ENCODE measurements around the gene TRIM21. TPM values are rescaled to one million over a fixed set of nuclear protein-coding genes. Genes with fewer than 3 reads are reported as not detected.
"Not testable (repeated sequence)": the region's sequence is repeated elsewhere in the genome, so short reads cannot be mapped to it uniquely, and the experiment has no call there.

The TRIM21 gene
- total RNA-seq: 22.0 TPM

- Histone ChIP-seq H3K27me3 (ENCODE audit: insufficient read depth, low read length) (no peaks in the 10 kb centered on the region), H3K4me1 (ENCODE audit: insufficient read depth, low read length) (peaks cover 20% of the 10 kb centered on the region), H3K4me3 (ENCODE audit: low read length) (peak within 1 kb of the TSS; percentile 75), H3K9me3 (ENCODE audit: low read depth, low read length) (no peaks in the 10 kb centered on the region)
Measured at GRCh38 chr11:4393209-4393857, at the start of gene TRIM21. Gene TRIM21 (minus strand): TSS chr11:4393702. CDS start chr11:4390409, 3,293 bp downstream.

- Histone ChIP-seq H3K4me3 (ENCODE audit: low read length) (no peak overlapping the region), H3K27me3 (ENCODE audit: insufficient read depth, low read length) (no peaks in the 10 kb centered on the region), H3K4me1 (ENCODE audit: insufficient read depth, low read length) (peaks cover 37% of the 10 kb centered on the region), H3K9me3 (ENCODE audit: low read depth, low read length) (no peaks in the 10 kb centered on the region)
Measured at GRCh38 chr11:4441515-4441914, 48.0 kb upstream of the TRIM21 start.

GRCh38 chr11:4436411-4436810, 42.9 kb upstream of the TRIM21 start:
- Histone ChIP-seq H3K27me3 (ENCODE audit: insufficient read depth, low read length) (no peaks in the 10 kb centered on the region), H3K4me3 (ENCODE audit: low read length) (no peak overlapping the region), H3K4me1 (ENCODE audit: insufficient read depth, low read length) (peaks cover 50% of the 10 kb centered on the region), H3K9me3 (ENCODE audit: low read depth, low read length) (no peaks in the 10 kb centered on the region)

- no peak overlapping the region for H3K4me3 ChIP-seq (ENCODE audit: low read length)
- H3K27me3 ChIP-seq (ENCODE audit: insufficient read depth, low read length): no peaks in the 10 kb centered on the region
- H3K9me3 ChIP-seq (ENCODE audit: low read depth, low read length): no peaks in the 10 kb centered on the region
- peaks cover 50% of the 10 kb centered on the region for H3K4me1 ChIP-seq (ENCODE audit: insufficient read depth, low read length)
Measured at GRCh38 chr11:4433856-4434255, 40.4 kb upstream of the TRIM21 start.

GRCh38 chr11:4430051-4430450, 36.5 kb upstream of the TRIM21 start:
- H3K4me1 ChIP-seq (ENCODE audit: insufficient read depth, low read length): peaks cover 30% of the 10 kb centered on the region
- H3K9me3 ChIP-seq (ENCODE audit: low read depth, low read length): no peaks in the 10 kb centered on the region
- H3K4me3 ChIP-seq (ENCODE audit: low read length): no peak overlapping the region
- H3K27me3 ChIP-seq (ENCODE audit: insufficient read depth, low read length): no peaks in the 10 kb centered on the region

GRCh38 chr11:4418403-4418802, 24.9 kb upstream of the TRIM21 start:
- Histone ChIP-seq H3K4me3 (ENCODE audit: low read length) (no peak overlapping the region), H3K4me1 (ENCODE audit: insufficient read depth, low read length) (peaks cover 3% of the 10 kb centered on the region), H3K9me3 (ENCODE audit: low read depth, low read length) (no peaks in the 10 kb centered on the region), H3K27me3 (ENCODE audit: insufficient read depth, low read length) (no peaks in the 10 kb centered on the region)

GRCh38 chr11:4416816-4417215, 23.3 kb upstream of the TRIM21 start:
- Histone ChIP-seq H3K4me3 (ENCODE audit: low read length) (no peak overlapping the region), H3K9me3 (ENCODE audit: low read depth, low read length) (no peaks in the 10 kb centered on the region), H3K4me1 (ENCODE audit: insufficient read depth, low read length) (no peaks in the 10 kb centered on the region), H3K27me3 (ENCODE audit: insufficient read depth, low read length) (no peaks in the 10 kb centered on the region)

GRCh38 chr11:4416306-4416705, 22.8 kb upstream of the TRIM21 start:
- Histone ChIP-seq H3K27me3 (ENCODE audit: insufficient read depth, low read length) (no peaks in the 10 kb centered on the region), H3K4me3 (ENCODE audit: low read length) (no peak overlapping the region), H3K9me3 (ENCODE audit: low read depth, low read length) (no peaks in the 10 kb centered on the region), H3K4me1 (ENCODE audit: insufficient read depth, low read length) (no peaks in the 10 kb centered on the region)

- not testable (repeated sequence) for H3K27me3 ChIP-seq (ENCODE audit: insufficient read depth, low read length); H3K4me1 ChIP-seq (ENCODE audit: insufficient read depth, low read length); H3K4me3 ChIP-seq (ENCODE audit: low read length); H3K9me3 ChIP-seq (ENCODE audit: low read depth, low read length)
Measured at GRCh38 chr11:4406206-4406605, 12.7 kb upstream of the TRIM21 start.

- Histone ChIP-seq H3K4me1 (ENCODE audit: insufficient read depth, low read length) (peaks cover 20% of the 10 kb centered on the region), H3K27me3 (ENCODE audit: insufficient read depth, low read length) (no peaks in the 10 kb centered on the region), H3K9me3 (ENCODE audit: low read depth, low read length) (no peaks in the 10 kb centered on the region), H3K4me3 (ENCODE audit: low read length) (peak overlapping the region; percentile 75)
Measured at GRCh38 chr11:4393858-4394223, 339 bp upstream of the TRIM21 start.

- Histone ChIP-seq H3K4me1 (ENCODE audit: insufficient read depth, low read length) (peaks cover 20% of the 10 kb centered on the region), H3K4me3 (ENCODE audit: low read length) (no peak overlapping the region), H3K9me3 (ENCODE audit: low read depth, low read length) (no peaks in the 10 kb centered on the region), H3K27me3 (ENCODE audit: insufficient read depth, low read length) (no peaks in the 10 kb centered on the region)
Measured at GRCh38 chr11:4388221-4388620, 5.3 kb downstream of the TRIM21 start.

- no peaks in the 10 kb centered on the region for H3K27me3 ChIP-seq (ENCODE audit: insufficient read depth, low read length)
- H3K4me1 ChIP-seq (ENCODE audit: insufficient read depth, low read length): no peaks in the 10 kb centered on the region
- H3K9me3 ChIP-seq (ENCODE audit: low read depth, low read length): no peaks in the 10 kb centered on the region
- no peak overlapping the region for H3K4me3 ChIP-seq (ENCODE audit: low read length)
Measured at GRCh38 chr11:4385978-4386740, 7.3 kb downstream of the TRIM21 start.

GRCh38 chr11:4381901-4382300, 11.6 kb downstream of the TRIM21 start:
- H3K4me1 ChIP-seq (ENCODE audit: insufficient read depth, low read length): no peaks in the 10 kb centered on the region
- H3K4me3 ChIP-seq (ENCODE audit: low read length): no peak overlapping the region
- H3K27me3 ChIP-seq (ENCODE audit: insufficient read depth, low read length): no peaks in the 10 kb centered on the region
- no peaks in the 10 kb centered on the region for H3K9me3 ChIP-seq (ENCODE audit: low read depth, low read length)

- H3K4me1 ChIP-seq (ENCODE audit: insufficient read depth, low read length): no peaks in the 10 kb centered on the region
- H3K9me3 ChIP-seq (ENCODE audit: low read depth, low read length): no peaks in the 10 kb centered on the region
- no peak overlapping the region for H3K4me3 ChIP-seq (ENCODE audit: low read length)
- H3K27me3 ChIP-seq (ENCODE audit: insufficient read depth, low read length): no peaks in the 10 kb centered on the region
Measured at GRCh38 chr11:4375431-4376140, 17.9 kb downstream of the TRIM21 start.

- Histone ChIP-seq H3K4me3 (ENCODE audit: low read length) (no peak overlapping the region), H3K9me3 (ENCODE audit: low read depth, low read length) (no peaks in the 10 kb centered on the region), H3K4me1 (ENCODE audit: insufficient read depth, low read length) (no peaks in the 10 kb centered on the region), H3K27me3 (ENCODE audit: insufficient read depth, low read length) (no peaks in the 10 kb centered on the region)
Measured at GRCh38 chr11:4370166-4370565, 23.3 kb downstream of the TRIM21 start.
